ENCODE data around the gene NKAIN2. TPM values are rescaled to one million over a fixed set of nuclear protein-coding genes. Genes with fewer than 3 reads are reported as not detected.

Gene NKAIN2
- total and polyA plus RNA-seq, 9 of the 15 experiments (the other 6 are each of a cell fraction or from before 2014, with no cell fraction given) = not detected

- TF ChIP-seq HDAC6 (IDR thresholded peaks at IDR 0.05; ENCODE audit: low read depth, low read length) = no peak
- no peak for TF ChIP-seq ZNF444 (CRISPR knock-in tag; IDR thresholded peaks at IDR 0.05)
- no peak for TF ChIP-seq SMAD1 (IDR thresholded peaks at IDR 0.05; ENCODE audit: low read depth, low read length, partially characterized antibody)
- TF ChIP-seq, protein P1, sequence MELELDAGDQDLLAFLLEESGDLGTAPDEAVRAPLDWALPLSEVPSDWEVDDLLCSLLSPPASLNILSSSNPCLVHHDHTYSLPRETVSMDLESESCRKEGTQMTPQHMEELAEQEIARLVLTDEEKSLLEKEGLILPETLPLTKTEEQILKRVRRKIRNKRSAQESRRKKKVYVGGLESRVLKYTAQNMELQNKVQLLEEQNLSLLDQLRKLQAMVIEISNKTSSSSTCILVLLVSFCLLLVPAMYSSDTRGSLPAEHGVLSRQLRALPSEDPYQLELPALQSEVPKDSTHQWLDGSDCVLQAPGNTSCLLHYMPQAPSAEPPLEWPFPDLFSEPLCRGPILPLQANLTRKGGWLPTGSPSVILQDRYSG (tag; conservative IDR thresholded peaks at IDR 0.05; ENCODE audit: low read depth) = no peak
- no peak for TF ChIP-seq POLR2AphosphoS2 (IDR thresholded peaks at IDR 0.05; ENCODE audit: low read length)
- TF ChIP-seq, protein P2, sequence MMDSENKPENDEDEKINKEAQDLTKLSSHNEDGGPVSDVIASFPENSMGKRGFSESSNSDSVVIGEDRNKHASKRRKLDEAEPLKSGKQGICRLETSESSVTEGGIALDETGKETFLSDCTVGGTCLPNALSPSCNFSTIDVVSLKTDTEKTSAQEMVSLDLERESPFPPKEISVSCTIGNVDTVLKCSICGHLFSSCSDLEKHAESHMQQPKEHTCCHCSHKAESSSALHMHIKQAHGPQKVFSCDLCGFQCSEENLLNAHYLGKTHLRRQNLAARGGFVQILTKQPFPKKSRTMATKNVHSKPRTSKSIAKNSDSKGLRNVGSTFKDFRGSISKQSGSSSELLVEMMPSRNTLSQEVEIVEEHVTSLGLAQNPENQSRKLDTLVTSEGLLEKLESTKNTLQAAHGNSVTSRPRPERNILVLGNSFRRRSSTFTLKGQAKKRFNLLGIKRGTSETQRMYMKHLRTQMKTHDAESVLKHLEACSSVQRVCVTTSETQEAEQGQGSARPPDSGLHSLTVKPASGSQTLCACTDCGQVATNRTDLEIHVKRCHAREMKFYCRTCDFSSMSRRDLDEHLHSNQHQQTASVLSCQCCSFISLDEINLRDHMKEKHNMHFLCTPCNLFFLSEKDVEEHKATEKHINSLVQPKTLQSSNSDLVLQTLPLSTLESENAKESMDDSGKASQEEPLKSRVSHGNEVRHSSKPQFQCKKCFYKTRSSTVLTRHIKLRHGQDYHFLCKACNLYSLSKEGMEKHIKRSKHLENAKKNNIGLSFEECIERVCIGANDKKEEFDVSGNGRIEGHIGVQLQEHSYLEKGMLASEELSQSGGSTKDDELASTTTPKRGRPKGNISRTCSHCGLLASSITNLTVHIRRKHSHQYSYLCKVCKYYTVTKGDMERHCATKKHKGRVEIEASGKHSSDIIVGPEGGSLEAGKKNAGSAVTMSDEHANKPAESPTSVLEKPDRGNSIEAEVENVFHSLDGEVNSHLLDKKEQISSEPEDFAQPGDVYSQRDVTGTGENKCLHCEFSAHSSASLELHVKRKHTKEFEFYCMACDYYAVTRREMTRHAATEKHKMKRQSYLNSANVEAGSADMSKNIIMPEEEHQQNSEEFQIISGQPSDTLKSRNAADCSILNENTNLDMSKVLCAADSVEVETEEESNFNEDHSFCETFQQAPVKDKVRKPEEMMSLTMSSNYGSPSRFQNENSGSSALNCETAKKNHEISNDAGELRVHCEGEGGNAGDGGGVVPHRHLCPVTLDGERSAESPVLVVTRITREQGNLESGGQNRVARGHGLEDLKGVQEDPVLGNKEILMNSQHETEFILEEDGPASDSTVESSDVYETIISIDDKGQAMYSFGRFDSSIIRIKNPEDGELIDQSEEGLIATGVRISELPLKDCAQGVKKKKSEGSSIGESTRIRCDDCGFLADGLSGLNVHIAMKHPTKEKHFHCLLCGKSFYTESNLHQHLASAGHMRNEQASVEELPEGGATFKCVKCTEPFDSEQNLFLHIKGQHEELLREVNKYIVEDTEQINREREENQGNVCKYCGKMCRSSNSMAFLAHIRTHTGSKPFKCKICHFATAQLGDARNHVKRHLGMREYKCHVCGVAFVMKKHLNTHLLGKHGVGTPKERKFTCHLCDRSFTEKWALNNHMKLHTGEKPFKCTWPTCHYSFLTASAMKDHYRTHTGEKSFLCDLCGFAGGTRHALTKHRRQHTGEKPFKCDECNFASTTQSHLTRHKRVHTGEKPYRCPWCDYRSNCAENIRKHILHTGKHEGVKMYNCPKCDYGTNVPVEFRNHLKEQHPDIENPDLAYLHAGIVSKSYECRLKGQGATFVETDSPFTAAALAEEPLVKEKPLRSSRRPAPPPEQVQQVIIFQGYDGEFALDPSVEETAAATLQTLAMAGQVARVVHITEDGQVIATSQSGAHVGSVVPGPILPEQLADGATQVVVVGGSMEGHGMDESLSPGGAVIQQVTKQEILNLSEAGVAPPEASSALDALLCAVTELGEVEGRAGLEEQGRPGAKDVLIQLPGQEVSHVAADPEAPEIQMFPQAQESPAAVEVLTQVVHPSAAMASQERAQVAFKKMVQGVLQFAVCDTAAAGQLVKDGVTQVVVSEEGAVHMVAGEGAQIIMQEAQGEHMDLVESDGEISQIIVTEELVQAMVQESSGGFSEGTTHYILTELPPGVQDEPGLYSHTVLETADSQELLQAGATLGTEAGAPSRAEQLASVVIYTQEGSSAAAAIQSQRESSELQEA (IDR thresholded peaks at IDR 0.05; ENCODE audit: low read depth) = no peak
- TF ChIP-seq NFE2L1 (tag; IDR thresholded peaks at IDR 0.05; ENCODE audit: borderline replicate concordance, low read depth) = no peak
- peak; percentile 36 for TF ChIP-seq MAFG (tag; conservative IDR thresholded peaks at IDR 0.05)
- no peak for TF ChIP-seq ZNF174 (CRISPR knock-in tag; IDR thresholded peaks at IDR 0.05)
- TF ChIP-seq ZNF384 (IDR thresholded peaks at IDR 0.05; ENCODE audit: low read depth, low read length) = no peak
- TF ChIP-seq, protein P3, sequence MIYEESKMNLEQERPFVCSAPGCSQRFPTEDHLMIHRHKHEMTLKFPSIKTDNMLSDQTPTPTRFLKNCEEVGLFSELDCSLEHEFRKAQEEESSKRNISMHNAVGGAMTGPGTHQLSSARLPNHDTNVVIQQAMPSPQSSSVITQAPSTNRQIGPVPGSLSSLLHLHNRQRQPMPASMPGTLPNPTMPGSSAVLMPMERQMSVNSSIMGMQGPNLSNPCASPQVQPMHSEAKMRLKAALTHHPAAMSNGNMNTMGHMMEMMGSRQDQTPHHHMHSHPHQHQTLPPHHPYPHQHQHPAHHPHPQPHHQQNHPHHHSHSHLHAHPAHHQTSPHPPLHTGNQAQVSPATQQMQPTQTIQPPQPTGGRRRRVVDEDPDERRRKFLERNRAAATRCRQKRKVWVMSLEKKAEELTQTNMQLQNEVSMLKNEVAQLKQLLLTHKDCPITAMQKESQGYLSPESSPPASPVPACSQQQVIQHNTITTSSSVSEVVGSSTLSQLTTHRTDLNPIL (CRISPR knock-in tag; IDR thresholded peaks at IDR 0.05) = no peak
- peak; percentile 42 for TF ChIP-seq BHLHE40 (IDR thresholded peaks at IDR 0.05; ENCODE audit: low read length)
- TF ChIP-seq NFIC (IDR thresholded peaks at IDR 0.05) = 0 out of 2 replicates have a peak, but pooled peaks have one; percentile 29
- TF ChIP-seq THRAP3 (IDR thresholded peaks at IDR 0.05; ENCODE audit: borderline replicate concordance) = no peak
These were observed 918.6 kb downstream of the NKAIN2 start (continued) for GRCh38 chr6:124722141-124722878.
